Activated CD4-positive, CD25-positive, alpha-beta regulatory T cell (primary cell): ENCODE measurements around the gene SLC38A3.
"Not testable (repeated sequence)": the region's sequence is repeated elsewhere in the genome, so short reads cannot be mapped to it uniquely, and the experiment has no call there.

Experiments used
- DNase-seq, 4 experiments: peaks; one replicate each; lab custom pipeline; 2025; lab: John Stamatoyannopoulos, UW

SLC38A3 gene

DNA sequence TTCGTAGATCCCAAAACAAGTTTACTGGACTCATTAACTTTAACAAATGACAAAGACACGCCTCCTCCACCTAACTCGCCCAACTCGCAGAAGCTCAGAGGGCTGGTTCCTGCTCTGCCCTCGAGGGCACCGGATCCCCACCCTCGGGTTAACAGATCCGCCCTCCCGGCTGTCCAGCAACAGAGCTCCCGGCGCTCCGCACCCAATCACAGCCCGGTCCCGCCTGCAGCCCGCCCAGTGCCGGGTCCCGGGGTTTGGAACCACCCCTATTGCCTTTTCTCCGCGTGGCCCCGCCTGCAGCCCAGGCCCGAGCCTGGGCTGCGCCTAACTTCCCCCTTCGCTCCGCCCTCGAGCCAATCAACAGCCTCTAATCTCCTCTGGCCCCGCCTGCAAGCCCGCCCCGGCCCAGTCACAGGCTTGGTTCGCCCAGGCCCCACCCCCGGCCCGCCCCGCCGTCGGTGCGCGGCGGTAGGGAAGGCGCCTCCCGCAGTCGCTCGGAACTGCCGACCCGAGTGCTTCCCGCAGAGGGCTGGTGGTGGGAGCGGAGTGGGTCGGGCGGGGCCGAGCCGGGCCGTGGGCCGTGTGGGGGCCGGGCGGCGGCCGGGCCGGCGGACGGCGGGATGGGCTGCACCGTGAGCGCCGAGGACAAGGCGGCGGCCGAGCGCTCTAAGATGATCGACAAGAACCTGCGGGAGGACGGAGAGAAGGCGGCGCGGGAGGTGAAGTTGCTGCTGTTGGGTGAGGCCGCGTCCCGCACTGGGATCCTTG, 30.8 kb downstream of the SLC38A3 start, which contains the start of gene GNAI2:
GNAI2 (plus strand) TSS at position 489 of the 768 bp plus-strand sequence; CDS start at position 621, 132 bp downstream.
- peak; percentile 97 to 99 (median 98) for DNase-seq

DNA sequence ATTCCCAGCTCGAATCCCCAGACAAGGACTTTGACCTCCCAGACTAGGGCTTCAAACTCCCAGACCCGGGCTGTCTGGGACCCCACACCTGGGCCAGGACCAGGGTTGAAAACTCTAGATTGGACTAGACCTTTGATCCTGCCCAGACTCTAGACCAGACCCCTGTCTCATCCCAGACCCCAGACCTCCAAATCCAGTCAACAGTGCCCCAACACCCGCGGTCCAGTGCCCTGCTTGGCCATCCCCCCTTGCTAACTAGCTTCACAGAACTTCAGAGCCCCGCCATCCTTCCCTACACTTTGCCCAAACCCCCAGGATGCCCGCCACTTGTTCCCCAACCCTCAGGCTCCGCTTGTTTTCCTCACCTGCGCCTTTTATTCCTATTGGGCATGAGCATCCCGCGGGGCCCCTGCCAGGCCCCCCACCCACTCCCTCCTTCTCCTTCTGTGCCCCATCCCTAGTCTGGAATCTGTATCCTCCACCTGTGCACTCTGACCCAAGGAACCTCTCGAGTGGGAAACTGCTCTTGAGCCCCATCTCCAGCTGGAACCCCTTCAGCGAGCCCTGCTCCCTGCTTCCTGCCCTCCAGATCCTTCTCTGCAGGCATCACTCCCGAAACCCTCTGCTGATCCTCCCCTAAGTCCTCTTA, 31.5 kb downstream of the SLC38A3 start:
- DNase-seq = no peak

DNA sequence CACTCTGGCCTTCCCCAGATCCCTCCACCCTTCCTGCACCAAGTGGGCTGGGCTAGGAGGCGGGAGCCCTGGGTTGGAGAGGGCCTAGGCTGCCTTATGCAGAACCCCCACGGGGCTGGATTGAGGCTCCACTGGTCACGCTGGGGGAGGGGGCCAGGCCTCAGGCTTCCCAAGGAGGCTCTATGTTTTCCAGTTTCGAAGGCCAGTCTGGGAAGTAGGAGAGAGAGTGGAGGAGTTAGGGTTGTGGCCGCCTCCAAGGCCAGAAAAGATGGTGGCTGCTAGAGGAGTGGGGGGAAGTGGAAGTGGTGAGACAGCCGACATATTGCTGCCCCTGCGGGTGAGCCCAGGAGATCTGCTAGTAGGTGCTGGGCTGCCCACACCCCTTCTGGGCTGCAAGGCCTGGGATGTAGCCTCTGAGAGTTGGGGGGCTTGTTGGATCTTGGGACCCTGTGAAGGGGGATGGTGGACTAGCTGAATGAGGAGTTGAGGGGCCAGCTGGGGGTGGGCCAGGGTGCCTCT, 32.1 kb downstream of the SLC38A3 start:
- peak in 1 of 4 experiments; percentile 15 for DNase-seq

DNA sequence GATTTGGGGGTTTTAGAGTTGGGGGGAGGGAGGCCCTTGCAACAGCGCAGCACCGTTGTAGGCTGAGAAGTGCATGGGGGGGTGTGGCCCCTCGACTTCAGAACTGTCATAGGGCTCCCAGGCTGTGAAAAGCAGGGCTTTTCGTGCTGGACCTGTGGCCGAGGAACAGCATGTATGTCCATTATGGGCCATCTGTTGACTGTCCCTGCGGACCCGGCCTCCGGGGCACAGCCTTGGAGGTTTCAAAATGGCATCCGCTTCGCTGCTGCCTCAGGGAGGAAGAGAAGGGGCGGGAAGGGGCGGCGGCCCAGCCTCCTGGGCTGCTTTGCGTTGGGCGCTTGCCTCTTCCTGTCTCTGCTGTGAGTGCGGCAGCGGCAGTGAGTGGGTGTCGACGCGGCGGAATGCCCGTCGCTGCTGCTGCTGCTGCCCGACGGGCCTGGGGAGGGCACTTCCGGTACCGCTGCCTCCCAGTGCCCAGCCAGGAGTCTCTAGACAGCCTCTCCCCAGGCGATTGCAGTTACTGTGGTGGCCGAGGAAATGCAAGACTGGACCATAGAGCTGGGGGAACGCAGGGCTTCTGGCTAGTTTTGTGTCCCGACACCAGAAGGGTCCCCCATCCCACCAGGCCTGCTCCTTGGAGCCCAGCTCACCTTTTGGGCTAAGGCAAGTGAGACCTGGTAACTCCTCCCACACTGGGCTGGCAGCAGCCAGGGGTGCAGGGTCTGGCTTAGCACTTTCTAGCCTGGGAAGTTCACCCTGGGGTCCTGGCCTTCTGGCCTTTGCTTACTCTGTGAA, 32.9 kb downstream of the SLC38A3 start:
- DNase-seq = peak; percentile 63 to 82 (median 73)

DNA sequence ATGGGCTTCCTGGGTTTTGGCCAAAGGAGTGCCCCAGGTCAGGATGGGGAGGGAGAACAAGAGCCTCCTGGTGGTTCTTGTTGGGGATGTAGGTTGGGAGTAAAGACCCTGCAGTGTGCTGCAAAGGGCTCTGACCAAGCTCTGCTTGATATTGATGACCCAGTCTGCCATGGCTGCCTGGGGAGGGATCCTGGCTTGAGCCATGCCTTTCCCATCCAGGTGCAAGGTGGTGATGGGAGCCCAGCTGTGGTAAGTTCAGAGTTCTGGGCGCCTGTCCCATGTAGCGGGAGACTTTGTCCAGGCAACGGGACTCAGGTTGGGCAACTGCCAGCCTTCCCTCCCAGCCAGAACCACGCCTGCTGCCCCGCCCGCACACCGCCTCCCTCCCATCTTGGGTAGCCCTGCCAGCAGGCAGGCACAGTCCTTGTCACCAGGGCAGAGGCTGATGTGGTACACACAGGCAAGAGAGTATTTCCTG, 33.5 kb downstream of the SLC38A3 start:
- DNase-seq = no peak

DNA sequence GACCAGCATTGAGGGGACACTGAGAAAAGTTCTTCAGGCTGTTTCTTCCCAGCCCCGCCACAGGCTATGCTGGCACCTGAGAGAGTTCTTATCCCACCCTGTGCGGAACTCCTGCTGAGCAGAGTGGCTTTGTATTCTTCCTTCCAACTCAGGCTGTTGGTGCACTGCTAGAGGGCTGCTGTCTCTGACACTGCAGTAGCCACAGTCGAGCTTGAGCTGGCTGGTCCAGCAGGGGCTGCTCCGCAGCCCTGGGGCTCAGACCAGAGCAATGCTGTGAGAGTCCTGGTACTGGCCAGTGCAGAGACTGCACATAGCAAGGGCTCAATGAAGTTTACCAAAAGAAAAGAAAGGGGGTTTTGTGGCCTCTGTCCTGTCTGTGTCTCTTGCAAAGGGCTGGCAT, 34.6 kb downstream of the SLC38A3 start:
- DNase-seq = no peak

DNA sequence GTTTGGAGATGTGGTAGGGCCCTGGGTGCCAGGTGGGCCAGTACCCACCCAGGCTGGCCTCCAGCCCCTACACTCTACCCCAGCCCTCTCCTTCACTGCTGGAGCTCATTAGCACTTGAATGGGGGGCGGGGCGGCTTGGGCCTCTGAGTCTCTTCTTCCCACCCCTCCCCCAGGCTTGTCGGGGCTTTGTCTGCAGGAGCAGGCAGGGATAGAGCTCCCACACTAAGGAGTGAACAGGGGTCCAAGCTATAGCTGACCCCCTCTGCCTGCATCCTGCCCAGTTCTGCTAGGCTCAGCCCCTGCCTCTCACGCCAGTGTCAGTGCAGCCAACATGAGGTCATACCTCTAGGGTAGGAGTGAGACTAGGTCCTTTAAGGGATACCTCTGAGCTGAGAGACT, 36.1 kb downstream of the SLC38A3 start:
- DNase-seq = no peak

DNA sequence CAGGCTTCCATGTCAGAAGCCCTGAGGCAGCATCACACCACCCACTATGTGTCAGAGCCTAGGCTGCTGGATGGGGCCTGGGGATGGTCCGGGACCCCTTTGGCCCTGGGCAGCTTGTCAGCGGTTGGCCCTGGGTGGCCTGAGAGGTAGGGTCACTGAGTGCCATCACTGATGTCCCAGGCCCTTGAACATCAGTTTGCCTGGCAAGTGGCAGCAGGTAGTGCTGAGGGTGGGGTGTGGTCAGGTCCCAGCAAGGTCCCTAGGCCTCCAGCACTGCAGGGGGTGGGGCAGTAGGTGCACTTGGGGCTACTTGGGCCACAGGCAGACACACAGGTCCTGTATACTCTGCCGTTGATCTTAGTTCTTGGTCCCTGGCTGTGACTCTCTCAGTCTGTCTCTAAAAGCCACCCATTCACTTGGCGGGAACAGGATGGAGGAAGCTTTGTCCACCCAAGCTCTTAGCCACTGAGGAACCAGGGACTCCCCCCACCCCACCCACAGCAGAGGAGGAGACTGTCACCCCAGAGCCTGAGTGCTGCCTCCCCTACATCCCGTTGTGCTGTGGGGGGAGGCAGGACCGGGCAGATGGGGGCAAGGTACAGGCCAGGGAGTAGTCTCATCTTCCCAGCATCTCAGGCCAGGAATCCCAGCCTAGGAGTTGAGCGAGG, 36.8 kb downstream of the SLC38A3 start:
- DNase-seq = no peak

- no peak for DNase-seq
Measured at GRCh38 chr3:50242381-50242770, 37.3 kb downstream of the SLC38A3 start.

DNA sequence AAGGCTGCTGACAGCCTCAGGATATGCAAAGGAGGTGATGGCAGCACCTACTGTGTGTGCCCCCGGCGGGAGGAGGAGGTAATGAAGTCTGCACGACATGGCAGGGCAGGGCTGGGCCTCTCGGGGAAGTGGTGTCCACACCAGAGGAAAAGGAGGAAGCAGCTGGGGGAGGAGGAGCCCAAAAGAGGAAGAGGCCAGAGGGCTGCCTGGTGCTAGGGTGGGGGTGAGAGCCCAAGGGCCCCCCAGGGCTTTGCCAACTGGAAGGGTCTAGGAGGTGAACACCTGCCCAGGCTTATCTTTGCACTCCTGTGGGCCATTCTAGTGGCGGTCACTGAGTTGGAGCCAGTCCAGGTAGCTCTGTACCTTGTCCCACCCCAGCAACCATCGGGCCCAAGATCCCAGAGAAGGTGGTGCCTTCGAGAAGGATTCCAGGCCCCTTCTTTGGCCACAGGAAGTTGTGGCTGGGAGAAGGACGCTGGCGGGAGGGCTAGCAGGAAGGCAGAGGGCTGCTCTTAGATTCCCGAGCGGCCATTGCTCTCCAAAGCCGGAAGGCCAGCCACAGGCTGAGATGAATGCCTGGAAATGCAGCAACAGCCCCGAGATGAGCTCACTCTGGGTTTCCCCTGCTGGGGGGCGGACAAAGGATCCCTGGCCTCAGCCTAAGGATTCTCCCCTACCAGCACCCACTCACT, 37.9 kb downstream of the SLC38A3 start:
- DNase-seq = no peak

GRCh38 chr3:50243543-50243895, 38.4 kb downstream of the SLC38A3 start:
- DNase-seq = no peak

- not testable (repeated sequence) for DNase-seq
Measured at GRCh38 chr3:50244813-50245212, 39.7 kb downstream of the SLC38A3 start.

DNA sequence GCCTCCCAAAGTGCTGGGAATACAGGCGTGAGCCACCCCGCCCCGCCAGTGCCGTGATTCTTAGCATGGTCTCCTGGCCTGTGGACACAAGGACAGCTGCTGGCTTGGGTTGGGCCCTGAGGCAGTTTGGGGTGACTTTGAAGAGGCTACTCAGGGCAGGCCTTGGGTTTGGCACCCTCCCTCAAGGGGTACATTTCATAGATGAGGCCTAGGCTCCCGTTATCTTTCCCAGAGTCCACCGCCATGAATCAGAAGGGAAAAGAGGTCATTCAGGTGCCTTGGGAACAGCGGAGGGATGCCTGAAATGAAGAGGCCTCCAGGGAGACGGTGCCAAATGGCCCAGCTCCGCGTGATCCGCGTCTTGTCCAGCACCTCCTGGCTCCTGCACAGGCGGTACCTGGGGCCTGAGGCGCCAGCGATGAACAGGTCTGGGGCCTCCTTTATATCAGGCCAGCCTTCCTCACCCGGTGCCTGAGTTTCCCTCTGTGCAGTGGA, 40.2 kb downstream of the SLC38A3 start:
- no peak for DNase-seq

DNA sequence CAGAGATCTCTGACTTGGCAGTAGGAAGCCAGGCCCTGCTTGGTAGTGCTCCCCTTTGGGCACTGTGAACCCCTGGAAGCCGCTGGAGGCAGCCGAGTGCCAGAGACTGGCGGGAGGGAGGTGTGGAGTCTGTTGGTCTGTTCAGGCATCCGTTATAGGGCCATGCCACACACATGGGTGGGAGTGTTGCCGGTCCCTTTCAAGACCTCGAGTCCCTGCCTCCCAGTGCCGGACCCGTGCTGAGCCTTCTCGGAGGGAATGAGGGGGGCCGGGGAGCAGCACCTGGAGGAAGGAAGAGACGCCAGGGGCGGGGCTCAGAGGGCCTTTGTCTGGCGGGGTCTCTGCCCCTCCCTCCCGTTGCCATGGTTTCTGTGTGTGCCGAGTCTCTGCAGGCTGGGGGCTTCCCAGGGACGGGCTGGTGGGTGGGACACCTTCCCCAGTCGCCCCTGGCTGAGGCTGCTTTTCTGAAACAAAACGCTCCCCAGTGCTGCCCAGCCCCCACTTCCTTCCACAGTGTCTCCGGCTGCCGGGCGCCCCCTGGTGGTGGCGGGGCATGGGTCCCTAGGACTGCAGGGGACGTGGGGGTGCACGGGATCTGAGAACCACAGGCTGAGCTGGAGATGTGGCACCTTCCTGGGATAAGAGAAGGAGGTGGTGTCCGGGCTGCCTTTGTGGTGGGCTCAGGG, 40.9 kb downstream of the SLC38A3 start:
- peak; percentile 93 to 98 (median 96) for DNase-seq

DNA sequence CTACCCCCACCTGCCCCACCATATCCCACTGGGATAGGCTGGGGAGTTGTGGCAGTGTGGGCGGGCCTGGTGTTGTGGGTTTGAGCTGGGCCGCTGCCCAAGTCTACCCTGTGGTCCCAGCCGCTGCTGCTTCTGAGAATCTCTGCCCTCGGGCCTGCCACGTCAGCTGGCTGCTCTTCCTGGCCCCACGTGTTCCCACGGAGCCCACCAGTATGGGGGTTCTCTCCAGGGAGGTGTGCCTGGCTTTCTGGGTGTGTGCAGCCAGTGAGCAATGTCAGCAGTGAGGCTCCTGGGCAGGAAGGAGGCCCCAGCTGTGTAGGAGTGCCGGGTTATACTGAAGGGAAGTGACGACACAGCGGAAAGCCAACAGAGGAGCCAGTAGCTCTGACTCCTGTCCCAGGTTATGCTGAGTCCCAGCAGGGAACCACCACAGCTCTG, 41.5 kb downstream of the SLC38A3 start:
- DNase-seq = peak; percentile 44 to 69 (median 60)

- no peak for DNase-seq
Measured at GRCh38 chr3:50248387-50248786, 43.3 kb downstream of the SLC38A3 start.

DNA sequence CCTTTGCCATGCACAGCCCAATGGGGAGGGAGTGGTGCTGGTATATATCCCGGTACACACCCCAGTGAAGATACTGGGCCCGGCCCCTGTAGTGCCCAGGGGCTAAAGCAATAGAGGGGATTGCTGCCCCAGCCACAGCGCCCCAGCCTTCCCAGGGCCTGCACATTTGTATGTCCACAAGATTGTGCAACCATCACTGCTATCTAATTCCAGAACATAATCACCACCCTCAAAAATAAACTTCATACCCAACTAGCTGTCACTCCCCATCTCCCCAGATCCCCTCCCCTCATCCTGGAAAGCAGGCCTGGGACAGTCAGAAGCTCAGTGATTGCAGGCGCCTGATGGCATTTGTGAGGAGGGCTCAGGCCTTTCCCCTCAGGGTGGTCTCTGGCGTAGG, 44.4 kb downstream of the SLC38A3 start:
- DNase-seq = no peak

DNA sequence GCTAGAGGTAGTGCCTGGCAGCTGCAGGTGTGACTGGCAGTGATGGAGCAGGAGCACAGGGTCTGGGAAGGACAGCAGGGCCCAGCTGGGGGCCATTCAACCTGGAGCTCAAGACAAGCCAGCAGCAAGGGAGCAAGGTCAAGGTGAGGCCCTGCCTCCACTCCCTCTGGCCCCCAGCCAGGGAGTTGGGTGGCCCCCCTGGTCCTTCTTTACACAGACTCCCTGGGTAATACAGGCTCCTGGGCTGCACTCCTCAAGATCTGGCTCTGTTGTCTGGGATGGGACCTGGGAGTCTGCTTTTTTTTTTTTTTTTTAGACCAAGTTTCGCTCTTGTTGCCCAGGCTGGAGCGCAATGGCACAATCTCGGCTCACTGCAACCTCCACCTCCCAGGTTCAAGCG, 45.4 kb downstream of the SLC38A3 start:
- no peak for DNase-seq

DNA sequence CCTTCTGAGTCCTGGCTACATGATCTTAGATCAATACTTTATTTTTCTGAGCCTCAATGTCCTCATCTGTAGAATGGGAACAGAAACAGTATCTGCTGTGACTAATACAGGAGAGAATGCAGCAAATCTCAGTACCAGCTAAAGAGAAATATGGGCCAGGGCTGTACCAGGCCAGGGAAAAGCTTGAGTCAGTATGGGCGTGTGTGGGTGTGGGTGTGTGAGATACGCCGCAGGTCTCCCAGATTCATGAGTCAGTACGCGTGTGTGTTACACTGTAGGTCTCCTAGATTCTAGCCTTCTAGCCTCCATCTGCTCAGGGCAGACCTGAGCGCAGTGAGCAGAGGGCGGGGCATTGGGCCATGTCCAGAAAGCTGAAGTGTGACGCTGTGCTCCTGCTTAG, 46.1 kb downstream of the SLC38A3 start:
- DNase-seq = no peak

GRCh38 chr3:50254577-50255250, 49.6 kb downstream of the SLC38A3 start:
- no peak for DNase-seq
